CD4-positive, alpha-beta T cell treated with Interleukin-1 beta for 1 hour (primary cell): Measurements from ENCODE around the gene SENP8.
"Not testable (repeated sequence)": the region's sequence is repeated elsewhere in the genome, so short reads cannot be mapped to it uniquely, and the experiment has no call there.

Source experiments
- DNase-seq, 2 donors: peaks; one replicate each; pipeline ENCODE4 v3.0.0-alpha.2; 2020 to 2022

The SENP8 gene

GRCh38 chr15:72156928-72157327 lies 38.7 kb downstream of the SENP8 start:
- no peak for DNase-seq

DNA sequence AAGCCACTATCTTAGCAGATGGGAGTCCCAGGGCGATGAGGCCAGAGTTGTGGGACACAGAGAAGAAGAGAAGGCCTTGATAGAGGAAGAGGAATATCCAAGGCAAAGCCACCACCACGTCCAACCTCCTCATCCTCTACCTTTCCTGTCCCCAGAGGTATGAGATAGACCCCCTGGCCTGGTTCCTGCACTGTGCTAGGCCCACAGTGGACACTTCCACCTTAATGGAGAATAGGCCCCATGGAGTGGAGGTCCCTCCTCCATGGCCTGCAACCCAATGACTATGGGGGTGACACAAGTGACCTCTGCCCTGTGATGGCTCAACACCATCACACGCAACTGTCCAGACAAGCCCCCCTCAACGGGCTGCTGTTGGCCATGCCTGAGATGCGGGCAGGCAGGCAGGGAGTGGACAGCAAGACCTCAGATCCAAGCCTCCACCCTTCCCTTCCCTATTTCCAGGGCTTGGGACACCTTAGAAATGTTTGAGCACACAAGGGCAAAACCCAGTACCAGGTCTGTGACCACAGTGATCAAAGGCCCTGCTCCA lies 42.6 kb downstream of the SENP8 start:
- no peak for DNase-seq

DNA sequence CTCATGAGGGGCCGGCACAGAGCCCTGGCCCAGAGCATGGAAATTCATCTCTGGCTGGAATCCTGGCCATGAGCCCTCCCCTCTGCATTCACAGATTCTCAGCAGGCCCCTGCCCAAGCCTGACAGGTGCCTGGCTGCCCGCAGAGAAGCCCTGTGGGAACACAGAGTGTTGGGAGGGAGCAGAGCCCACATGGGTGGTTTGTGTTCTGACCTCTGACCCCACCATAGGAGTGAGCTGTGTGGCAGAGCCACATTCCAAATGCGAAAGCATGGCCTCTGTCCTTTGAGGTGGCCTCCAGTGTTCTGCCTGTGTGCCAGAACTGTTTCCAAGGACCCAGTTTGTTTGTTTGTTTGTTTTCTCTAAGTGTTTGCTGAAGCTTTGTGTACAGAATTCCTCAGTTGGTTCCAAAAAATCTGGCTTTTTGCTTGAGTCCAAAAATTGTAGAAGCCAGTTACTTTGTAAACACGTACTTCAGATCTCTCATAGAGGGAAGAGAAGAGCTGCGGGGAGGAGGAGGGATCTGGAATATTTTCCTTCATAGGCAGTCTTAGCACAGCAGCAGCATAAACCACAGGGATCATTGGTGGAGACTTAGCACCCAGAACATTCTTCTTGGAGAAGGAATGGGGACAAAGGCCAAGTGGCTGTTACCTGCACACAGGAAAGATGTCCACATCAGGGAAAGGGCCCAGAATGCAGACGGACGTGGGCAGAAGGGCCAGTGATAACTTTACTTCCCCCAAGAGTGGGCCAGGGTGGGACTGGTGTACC lies 43.3 kb downstream of the SENP8 start:
- DNase-seq, result no peak

DNA sequence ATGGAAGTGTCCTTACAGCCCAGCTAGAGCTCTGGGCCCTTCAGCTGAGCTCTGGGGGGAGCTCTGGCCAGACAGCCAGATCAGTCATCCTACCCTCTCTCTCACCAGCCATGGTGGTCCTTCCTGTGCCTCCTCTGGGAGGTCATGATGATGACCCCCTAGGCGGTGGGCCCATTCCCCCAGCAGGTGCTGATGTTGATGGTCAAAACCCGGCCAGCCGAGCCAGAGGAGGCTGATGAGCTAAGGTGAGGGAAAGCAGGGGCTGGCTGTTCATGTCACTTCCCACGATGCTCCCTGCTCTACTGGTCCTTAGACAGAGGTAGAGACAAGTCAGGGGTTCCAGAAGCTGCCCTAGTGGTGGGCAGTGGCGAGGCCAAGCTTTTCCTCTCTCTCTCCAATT lies 44.4 kb downstream of the SENP8 start:
- DNase-seq, result no peak

GRCh38 chr15:72163719-72164118 lies 45.5 kb downstream of the SENP8 start:
- DNase-seq, result no peak

- DNase-seq, result no peak
Observed at GRCh38 chr15:72166716-72167417, 48.7 kb downstream of the SENP8 start.

DNA sequence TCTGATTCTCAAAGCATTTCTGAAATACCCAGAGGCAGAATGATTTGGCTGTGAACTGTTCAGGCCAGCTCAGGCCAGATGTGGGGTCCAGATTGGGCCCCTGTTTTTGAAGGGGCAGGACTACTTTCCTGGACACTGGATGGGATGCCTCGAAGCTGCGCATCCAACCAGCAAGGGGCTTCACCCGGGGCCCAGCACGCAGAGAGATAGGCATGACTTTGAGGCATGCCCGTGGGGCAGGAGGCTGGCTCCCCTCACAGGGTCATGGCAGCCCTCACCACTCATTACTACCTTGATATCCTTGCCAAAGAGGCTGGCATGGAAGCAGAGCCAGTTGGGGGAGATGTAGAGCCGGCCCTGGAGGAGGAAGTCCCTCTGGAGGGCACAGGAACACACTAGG lies 49.2 kb downstream of the SENP8 start:
- no peak for DNase-seq

- DNase-seq, result no peak
Observed at GRCh38 chr15:72168131-72168807, 50.1 kb downstream of the SENP8 start.

- no peak for DNase-seq
Observed at GRCh38 chr15:72168808-72169190, 50.6 kb downstream of the SENP8 start.

GRCh38 chr15:72169236-72169920 lies 51.2 kb downstream of the SENP8 start:
- no peak for DNase-seq

DNA sequence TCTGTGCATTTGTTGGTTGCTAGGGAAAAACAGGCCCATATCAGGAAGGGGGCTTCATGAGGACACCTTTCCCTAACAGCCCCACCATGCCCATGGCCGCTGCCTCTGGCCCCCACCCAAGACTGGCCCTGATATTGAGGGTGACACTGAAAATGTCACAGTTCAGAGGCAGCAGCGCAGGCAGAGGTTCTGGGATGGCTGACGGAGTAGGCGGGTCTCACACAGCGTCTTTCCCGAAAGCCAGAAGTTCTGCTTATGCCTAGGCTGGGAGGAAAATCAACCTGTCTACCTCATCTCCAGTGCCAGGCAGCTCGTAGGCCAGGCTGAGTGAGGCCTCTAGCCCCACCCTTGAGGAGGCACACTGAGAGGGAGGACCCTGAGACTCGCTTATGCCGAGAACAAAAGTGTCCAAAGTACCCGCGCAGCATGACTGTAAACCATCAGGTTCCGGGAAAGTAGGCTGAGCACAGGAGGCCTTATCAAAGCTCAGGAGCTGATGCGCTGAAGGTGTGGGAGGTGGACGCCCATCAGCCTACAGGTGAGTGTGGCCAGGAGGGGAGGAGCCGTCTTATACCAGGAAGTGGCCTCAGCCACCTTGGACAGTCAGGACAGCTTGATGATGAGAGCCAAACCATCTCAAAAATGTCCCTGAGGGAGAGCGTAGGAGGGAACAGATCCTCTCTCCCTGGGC lies 51.9 kb downstream of the SENP8 start:
- DNase-seq, result no peak

- no peak for DNase-seq
Observed at GRCh38 chr15:72170691-72171090, 52.5 kb downstream of the SENP8 start.

DNA sequence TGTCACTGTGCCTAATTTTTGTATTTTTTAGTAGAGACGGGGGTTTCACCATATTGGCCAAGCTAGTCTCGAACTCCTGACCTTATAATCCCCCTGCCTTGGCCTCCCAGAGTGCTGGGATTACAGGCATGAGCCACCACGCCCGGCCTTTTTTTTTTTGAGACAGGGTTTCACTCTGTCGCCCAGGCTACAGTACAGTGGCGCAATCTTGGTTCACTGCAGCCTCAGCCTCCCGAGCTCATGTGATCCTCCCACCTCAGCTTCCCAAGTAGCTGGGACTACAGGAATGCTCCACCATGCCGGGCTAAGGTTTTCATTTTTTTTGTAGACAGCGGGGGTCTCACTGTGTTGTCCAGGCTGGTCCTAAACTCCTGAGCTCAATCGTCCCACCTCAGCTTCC lies 53.8 kb downstream of the SENP8 start:
- DNase-seq, result not testable (repeated sequence)

GRCh38 chr15:72172796-72173195 lies 54.6 kb downstream of the SENP8 start:
- DNase-seq, result no peak

GRCh38 chr15:72173401-72173800 lies 55.2 kb downstream of the SENP8 start:
- DNase-seq, result no peak

- DNase-seq, result no peak
Observed at GRCh38 chr15:72173864-72174550, 55.8 kb downstream of the SENP8 start.

DNA sequence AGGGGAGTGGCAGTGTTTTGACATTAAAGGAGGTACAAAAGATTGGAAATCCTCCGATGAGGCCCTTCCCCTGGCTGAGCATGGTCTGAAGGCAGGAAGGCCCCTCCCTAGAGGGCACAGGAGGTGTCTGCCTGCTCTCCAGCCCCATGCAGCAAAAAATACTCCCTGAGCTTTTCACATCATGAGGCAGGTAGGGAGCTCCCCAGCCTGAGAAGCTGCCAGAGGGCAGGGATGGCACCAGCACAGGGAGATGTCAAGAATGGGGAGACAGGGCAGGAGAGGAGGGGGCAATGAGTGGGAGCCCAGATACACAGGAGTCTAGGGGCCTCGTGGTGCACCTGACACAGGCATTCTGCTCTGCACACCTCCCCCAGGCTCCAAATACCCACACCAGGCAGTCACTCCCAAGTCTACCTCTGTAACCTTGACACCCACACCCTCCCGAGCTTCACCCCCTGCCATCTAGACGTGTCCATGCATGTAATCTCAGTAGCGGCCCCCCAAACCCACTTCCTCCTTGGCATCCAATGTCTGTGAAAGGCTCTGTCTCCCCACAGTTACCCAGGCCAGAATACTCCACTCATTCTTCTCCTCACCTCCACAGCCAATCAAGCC lies 56.5 kb downstream of the SENP8 start:
- DNase-seq, result no peak

- DNase-seq, result no peak
Observed at GRCh38 chr15:72175186-72176044, 57.2 kb downstream of the SENP8 start.

GRCh38 chr15:72176159-72176558 lies 58.0 kb downstream of the SENP8 start:
- no peak for DNase-seq

DNA sequence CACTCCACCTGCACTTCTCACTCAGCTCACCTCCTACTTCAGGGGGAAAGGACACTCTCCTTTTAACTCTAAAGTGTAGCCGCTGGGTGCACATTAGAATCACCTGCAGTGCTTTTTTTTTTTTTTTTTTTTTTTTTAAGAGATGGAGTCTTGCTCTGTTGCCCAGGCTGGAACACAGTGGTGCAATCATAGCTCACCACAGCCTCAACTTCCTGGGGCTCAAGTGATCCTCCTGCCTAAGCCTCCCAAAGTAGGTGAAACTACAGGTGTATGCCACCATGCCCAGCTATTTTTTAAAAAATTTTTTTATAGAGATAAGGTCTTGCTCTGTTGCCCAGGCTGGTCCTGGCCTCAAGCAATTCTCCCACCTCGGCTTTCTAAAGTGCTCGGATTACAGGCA lies 58.5 kb downstream of the SENP8 start:
- DNase-seq, result no peak
